Right lobe of liver (tissue), 4 donors: ENCODE data around the gene C4orf17.
"Not testable (repeated sequence)": the region's sequence is repeated elsewhere in the genome, so short reads cannot be mapped to it uniquely, and the experiment has no call there.

Experiments
- CTCF ChIP-seq, 4 donors: fragments of 200-600 bp in 3 of 4; fragments of 450-650 bp in 1 of 4; IDR thresholded peaks; one replicate each; pipeline versions ENCODE4 v1.5.1 to v1.8.0; 2016 to 2022; ENCODE audit warnings: antibody characterized with exemption in 4 of 4, mild to moderate bottlenecking in 2 of 4
- POLR2A ChIP-seq: fragments of 450-650 bp; IDR thresholded peaks from one replicate; pipeline ENCODE4 v1.6.1; 2017; ENCODE audit warnings: antibody characterized with exemption, mild to moderate bottlenecking
- donor health status: DM: no; HTN: no; CAD: no.
- donor health status: DM: no; HTN: no; CAD: no.
- donor health status: DM: no; HTN: yes; CAD: no.

- TF ChIP-seq CTCF (IDR thresholded peaks at IDR 0.05); POLR2A: not testable (repeated sequence)
Measured at GRCh38 chr4:99534699-99535098, 23.9 kb downstream of the C4orf17 start.
